OCI-LY3 (cell line): ENCODE measurements around the gene ZNF516.

ENCODE experiments used
- CTCF ChIP-seq: fragments of 200-600, 300-600 bp; sonication (generic); IDR thresholded peaks from 2 replicates; pipeline ENCODE4 v1.5.1; 2014; ENCODE audit warnings: antibody characterized with exemption, low read length, low read depth
- EZH2phosphoT487 ChIP-seq: fragments of 200-600 bp; shearing (Covaris generic); IDR thresholded peaks from 2 replicates; pipeline ENCODE4 v1.6.1; 2018; ENCODE audit warnings: antibody characterized with exemption, mixed run types, low read depth

- no peak for TF ChIP-seq CTCF
- TF ChIP-seq EZH2phosphoT487, result no peak
Observed at GRCh38 chr18:76395609-76396008, 99.4 kb downstream of the ZNF516 start.
